Activated effector memory CD4-positive, alpha-beta T cell treated with anti-CD3 and anti-CD28 coated beads, Interleukin-2, amount 50 U/mL, for 16 hours (primary cell): Measurements from ENCODE around the gene ANKRD30A.
"Not testable (repeated sequence)": the region's sequence is repeated elsewhere in the genome, so short reads cannot be mapped to it uniquely, and the experiment has no call there.

Experiments used
- DNase-seq: peaks from one replicate; pipeline ENCODE4 v3.0.0-alpha.2; 2020

The ANKRD30A gene

GRCh38 chr10:37269554-37270256 lies 144.3 kb downstream of the ANKRD30A start:
- DNase-seq: no peak

GRCh38 chr10:37275216-37275777 lies 149.9 kb downstream of the ANKRD30A start:
- DNase-seq: no peak

GRCh38 chr10:37285063-37285462 lies 159.7 kb downstream of the ANKRD30A start:
- no peak for DNase-seq

- DNase-seq: no peak
Observed at GRCh38 chr10:37289833-37290464, 164.6 kb downstream of the ANKRD30A start.

- no peak for DNase-seq
Observed at GRCh38 chr10:37301271-37301670, 175.9 kb downstream of the ANKRD30A start.

- DNase-seq: no peak
Observed at GRCh38 chr10:37304036-37304435, 178.6 kb downstream of the ANKRD30A start.

GRCh38 chr10:37314350-37314749 lies 189.0 kb downstream of the ANKRD30A start:
- no peak for DNase-seq

GRCh38 chr10:37314862-37315261 lies 189.5 kb downstream of the ANKRD30A start:
- no peak for DNase-seq

GRCh38 chr10:37344413-37344812 lies 219.0 kb downstream of the ANKRD30A start:
- DNase-seq: no peak

GRCh38 chr10:37379991-37380390 lies 254.6 kb downstream of the ANKRD30A start:
- DNase-seq: no peak

- no peak for DNase-seq
Observed at GRCh38 chr10:37381271-37381670, 255.9 kb downstream of the ANKRD30A start.

GRCh38 chr10:37384923-37385322 lies 259.5 kb downstream of the ANKRD30A start:
- no peak for DNase-seq

GRCh38 chr10:37390926-37391325 lies 265.5 kb downstream of the ANKRD30A start:
- no peak for DNase-seq

- DNase-seq: not testable (repeated sequence)
Observed at GRCh38 chr10:37400774-37401173, 275.4 kb downstream of the ANKRD30A start.

- DNase-seq: no peak
Observed at GRCh38 chr10:37401225-37401624, 275.8 kb downstream of the ANKRD30A start.

GRCh38 chr10:37403776-37404175 lies 278.4 kb downstream of the ANKRD30A start:
- DNase-seq: no peak
